SK-N-MC (cell line): ENCODE results near the gene PRXL2A.

ENCODE experiments used
- DNase-seq: peaks from one replicate; pipeline ENCODE4 v3.0.0-alpha.2; 2011; ENCODE audit warnings: low read depth, low spot score
- H3K27ac ChIP-seq: fragments of 200-600 bp; sonication (generic); 2 replicates; pipeline ENCODE4 v1.5.1; 2016; ENCODE audit warnings: mixed run types
- H3K36me3 ChIP-seq: fragments of 200-600 bp; sonication (generic); 2 replicates; pipeline ENCODE4 v1.6.1; 2017; ENCODE audit warnings: antibody characterized with exemption, low read length, mixed read lengths; ENCODE audit not compliant: insufficient read depth
- H3K4me3 ChIP-seq: fragments of 200-600 bp; sonication (generic); 2 replicates; pipeline ENCODE4 v1.5.1; 2016
- H3K9ac ChIP-seq: fragments of 200-600 bp; sonication (generic); 2 replicates; pipeline ENCODE4 v1.8.0; 2017; ENCODE audit warnings: mixed run types, mixed read lengths; ENCODE audit not compliant: insufficient read length
- H3K9me3 ChIP-seq: fragments of 200-600 bp; sonication (generic); 2 replicates; pipeline ENCODE4 v1.6.1; 2017; ENCODE audit warnings: low read depth, mild to moderate bottlenecking, antibody characterized with exemption, low read length, moderate library complexity, mixed read lengths
- EZH2 ChIP-seq: fragments of 200-600 bp; sonication (generic); IDR thresholded peaks from one replicate; pipeline ENCODE4 v1.6.1; 2017; ENCODE audit warnings: antibody characterized with exemption
- FOXP2 ChIP-seq: optimal IDR thresholded peaks from 2 replicates; pipeline ENCODE3; 2011; ENCODE audit warnings: mild to moderate bottlenecking, moderate library complexity; ENCODE audit not compliant: insufficient read depth; ENCODE audit errors: extremely low read length, control extremely low read depth
- POLR2AphosphoS5 ChIP-seq: IDR thresholded peaks from 2 replicates; pipeline ENCODE4 v1.6.1; 2012; ENCODE audit warnings: mild to moderate bottlenecking, low read depth, low read length, borderline replicate concordance

The PRXL2A gene

GRCh38 chr10:80427541-80427940 lies 19.2 kb downstream of the PRXL2A start:
- no peaks in the 10 kb centered on the region for H3K9me3 ChIP-seq
- no peak overlapping the region for H3K27ac ChIP-seq
- TF ChIP-seq EZH2, result no peak
- TF ChIP-seq POLR2AphosphoS5, result no peak
- H3K4me3 ChIP-seq, result no peak overlapping the region
- DNase-seq, result no peak
- H3K36me3 ChIP-seq, result peaks cover 44% of the 10 kb centered on the region; the same call in 1 of the 2 replicates
- H3K9ac ChIP-seq, result no peak overlapping the region

- no peak overlapping the region for H3K9ac ChIP-seq
- H3K27ac ChIP-seq, result no peak overlapping the region
- no peak for DNase-seq
- H3K36me3 ChIP-seq, result peaks cover 29% of the 10 kb centered on the region; the same call in 1 of the 2 replicates
- H3K9me3 ChIP-seq, result no peaks in the 10 kb centered on the region
- H3K4me3 ChIP-seq, result no peak overlapping the region
- TF ChIP-seq EZH2, result no peak
- no peak for TF ChIP-seq POLR2AphosphoS5
- TF ChIP-seq FOXP2, result no peak
These were observed 21.2 kb downstream of the PRXL2A start for GRCh38 chr10:80429521-80429973.

- H3K36me3 ChIP-seq, result peaks cover 9% of the 10 kb centered on the region; the same call in 1 of the 2 replicates
- no peak overlapping the region for H3K4me3 ChIP-seq
- no peak for TF ChIP-seq FOXP2
- no peak for TF ChIP-seq EZH2
- TF ChIP-seq POLR2AphosphoS5, result no peak
- H3K9me3 ChIP-seq, result no peaks in the 10 kb centered on the region
- H3K9ac ChIP-seq, result no peak overlapping the region
- no peak for DNase-seq
- no peak overlapping the region for H3K27ac ChIP-seq
These were observed 24.8 kb downstream of the PRXL2A start for GRCh38 chr10:80433134-80433533.

- TF ChIP-seq EZH2 (no peak), FOXP2 (no peak)
- H3K9me3 ChIP-seq, result no peaks in the 10 kb centered on the region
- H3K9ac ChIP-seq, result no peak overlapping the region
- H3K27ac ChIP-seq, result no peak overlapping the region
- DNase-seq, result no peak
- H3K4me3 ChIP-seq, result no peak overlapping the region
- H3K36me3 ChIP-seq, result peaks cover 1% of the 10 kb centered on the region; the same call in 1 of the 2 replicates
These were observed 28.2 kb downstream of the PRXL2A start for GRCh38 chr10:80436446-80437098.

GRCh38 chr10:80437227-80437626 lies 28.9 kb downstream of the PRXL2A start:
- TF ChIP-seq POLR2AphosphoS5, result no peak
- no peak for TF ChIP-seq FOXP2
- TF ChIP-seq EZH2, result no peak
- H3K27ac ChIP-seq, result no peak overlapping the region
- no peak for DNase-seq
- H3K36me3 ChIP-seq, result no peaks in the 10 kb centered on the region; the same call in 1 of the 2 replicates
- H3K4me3 ChIP-seq, result no peak overlapping the region
- no peak overlapping the region for H3K9ac ChIP-seq
- no peaks in the 10 kb centered on the region for H3K9me3 ChIP-seq

GRCh38 chr10:80441831-80442230 lies 33.5 kb downstream of the PRXL2A start:
- no peak for DNase-seq
- Histone ChIP-seq H3K27ac (no peak overlapping the region), H3K36me3 (no peaks in the 10 kb centered on the region), H3K9me3 (no peaks in the 10 kb centered on the region), H3K9ac (no peak overlapping the region), H3K4me3 (no peak overlapping the region)
- TF ChIP-seq EZH2, result no peak
- TF ChIP-seq FOXP2, result no peak
- TF ChIP-seq POLR2AphosphoS5, result no peak

GRCh38 chr10:80442879-80443278 lies 34.5 kb downstream of the PRXL2A start:
- Histone ChIP-seq H3K4me3 (no peak overlapping the region), H3K27ac (no peak overlapping the region), H3K9me3 (no peaks in the 10 kb centered on the region), H3K36me3 (no peaks in the 10 kb centered on the region), H3K9ac (no peak overlapping the region)
- TF ChIP-seq FOXP2 (no peak), POLR2AphosphoS5 (no peak), EZH2 (no peak)
- no peak for DNase-seq

GRCh38 chr10:80443531-80443974 lies 35.2 kb downstream of the PRXL2A start:
- no peak for TF ChIP-seq FOXP2
- TF ChIP-seq POLR2AphosphoS5, result no peak
- no peak for TF ChIP-seq EZH2
- no peaks in the 10 kb centered on the region for H3K9me3 ChIP-seq
- H3K36me3 ChIP-seq, result no peaks in the 10 kb centered on the region
- DNase-seq, result no peak
- no peak overlapping the region for H3K27ac ChIP-seq
- no peak overlapping the region for H3K9ac ChIP-seq
- no peak overlapping the region for H3K4me3 ChIP-seq

- no peaks in the 10 kb centered on the region for H3K36me3 ChIP-seq
- H3K4me3 ChIP-seq, result no peak overlapping the region
- H3K9me3 ChIP-seq, result no peaks in the 10 kb centered on the region
- no peak overlapping the region for H3K27ac ChIP-seq
- no peak overlapping the region for H3K9ac ChIP-seq
- TF ChIP-seq EZH2 (no peak), FOXP2 (no peak), POLR2AphosphoS5 (no peak)
- DNase-seq, result no peak
These were observed 35.8 kb downstream of the PRXL2A start for GRCh38 chr10:80444124-80444523.
